ENCODE results near the gene RAVER1.
A peak's percentile ranks its signal among the peaks of the same experiment; 100 is the strongest.

Gene RAVER1

DNA sequence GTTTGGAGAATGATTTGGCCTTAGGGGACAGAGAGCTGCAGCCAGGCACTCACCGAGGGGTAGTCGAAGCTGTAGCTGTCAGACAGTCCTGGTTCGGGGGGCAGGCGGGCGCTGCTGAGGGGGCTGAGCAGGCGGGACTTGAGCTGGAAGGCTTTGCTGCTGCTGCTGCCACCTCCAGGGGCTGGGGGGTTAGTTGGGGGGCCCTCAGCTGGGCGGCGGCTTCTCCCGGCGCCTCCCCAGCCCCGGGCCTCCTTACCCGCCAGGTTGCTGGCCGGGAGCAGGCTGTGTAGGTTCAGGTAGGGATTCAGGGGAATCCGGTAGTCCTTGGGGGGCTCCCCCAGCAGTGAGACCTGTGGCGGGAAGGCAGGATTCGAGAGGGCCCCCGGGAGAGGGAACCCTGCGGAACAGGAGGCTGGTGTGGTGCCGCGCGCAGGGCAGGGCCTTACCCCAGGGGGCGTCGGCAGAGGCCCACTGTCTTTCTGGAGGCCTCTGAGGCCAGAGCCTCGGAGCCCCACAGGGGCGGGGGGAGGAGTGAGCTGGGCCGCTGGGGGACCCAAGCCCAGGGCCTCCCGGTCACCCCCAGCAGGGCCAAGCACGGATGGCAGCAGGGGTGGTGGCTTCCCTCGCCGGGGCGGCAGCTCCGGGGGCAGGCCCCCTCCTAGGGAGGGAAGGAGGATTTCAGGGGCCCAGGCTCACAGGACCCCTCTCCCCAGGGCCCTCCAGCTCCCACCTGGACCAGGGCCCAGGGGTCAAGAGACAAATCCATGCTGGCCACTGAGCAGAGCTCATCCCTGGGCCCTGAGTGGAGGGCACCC lies 12.5 kb downstream of the RAVER1 start:
- no peak for DNase-seq

DNA sequence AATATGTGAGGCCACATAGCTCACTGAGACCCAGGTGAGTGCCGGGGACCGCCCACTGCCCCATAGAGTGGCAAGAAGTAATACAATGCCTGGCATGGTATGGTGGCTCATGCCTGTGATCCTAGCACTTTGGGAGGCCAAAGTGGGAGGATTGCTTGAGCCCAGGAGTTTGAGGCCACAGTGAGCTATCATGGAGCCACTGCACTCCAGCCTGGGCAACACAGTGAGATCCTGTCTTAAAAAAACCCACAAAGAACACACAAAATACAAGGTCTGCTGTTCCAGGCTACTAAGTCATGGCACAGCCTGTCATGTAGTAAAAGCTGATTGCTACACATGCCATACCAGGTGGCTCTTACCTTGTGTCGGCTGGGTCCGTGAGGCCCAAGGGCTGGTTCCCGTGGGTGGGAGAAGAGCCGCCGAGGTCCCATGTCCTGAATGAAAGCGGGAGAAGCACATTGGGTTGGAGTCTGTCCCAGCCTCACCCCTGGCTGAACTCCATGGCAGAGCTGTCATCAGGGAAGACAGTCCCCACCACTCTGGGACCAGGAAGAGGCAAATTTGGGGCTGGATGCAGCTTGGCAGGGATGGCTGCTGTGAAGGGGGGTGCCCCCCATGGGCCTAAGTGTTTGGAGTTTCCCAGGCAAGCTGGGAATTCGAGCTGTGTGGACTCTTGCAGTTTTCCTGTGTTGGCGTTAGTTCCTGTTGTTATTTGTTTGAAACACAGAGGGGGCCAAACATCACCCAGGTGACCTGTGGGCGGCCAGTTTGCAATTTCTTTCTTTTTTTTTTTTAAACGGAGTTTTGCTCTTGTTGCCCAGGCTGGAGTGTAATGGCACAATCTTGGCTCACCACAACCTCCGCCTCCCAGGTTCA lies 14.3 kb downstream of the RAVER1 start:
- DNase-seq = no peak

GRCh38 chr19:10317857-10318462 lies 15.4 kb downstream of the RAVER1 start:
- DNase-seq = no peak

GRCh38 chr19:10317045-10317856 lies 16.1 kb downstream of the RAVER1 start:
- no peak for DNase-seq

DNA sequence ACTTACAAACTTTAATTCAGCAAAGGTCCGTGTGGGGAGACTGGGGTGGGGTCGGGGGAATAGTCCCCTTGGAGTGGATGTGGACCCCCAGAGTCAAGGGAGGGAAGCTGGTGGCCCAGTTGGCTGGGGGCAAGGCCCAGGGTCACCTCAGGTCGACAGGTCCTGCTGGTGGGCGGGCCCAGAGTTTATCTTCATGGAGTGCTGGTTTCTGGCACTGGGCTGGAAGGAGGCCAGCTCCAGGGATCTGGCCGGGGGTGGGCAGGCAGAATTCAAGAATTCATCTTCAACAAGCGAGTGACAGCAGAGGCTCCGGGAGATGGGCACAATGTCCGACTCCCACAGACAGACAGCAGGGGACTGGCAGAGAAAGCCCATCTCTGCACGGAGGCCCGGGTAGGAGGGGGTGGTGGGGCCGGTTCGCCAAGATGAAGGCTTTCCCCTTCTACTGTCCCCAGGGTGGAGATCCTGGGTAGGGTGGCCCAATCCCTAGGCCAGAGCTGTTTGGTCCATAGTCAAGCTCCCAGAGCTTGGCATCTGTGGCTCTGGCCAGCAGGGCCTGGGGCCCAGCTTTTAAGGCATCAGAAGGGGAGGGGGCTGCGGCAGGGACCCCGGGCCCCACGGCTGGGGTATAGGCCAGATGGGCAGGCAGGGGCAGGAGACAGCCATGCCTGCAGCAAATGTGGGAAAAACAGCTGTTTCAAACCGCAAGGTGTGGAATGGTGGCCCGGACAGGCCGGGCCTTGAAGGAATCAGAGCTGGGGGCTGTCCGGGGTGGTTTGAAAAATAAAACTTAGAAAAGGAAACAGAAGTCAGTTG lies 16.9 kb downstream of the RAVER1 start:
- peak; percentile 11 for DNase-seq

GRCh38 chr19:10315335-10316214 lies 17.8 kb downstream of the RAVER1 start, which contains the start of gene FDX2:
FDX2 (minus strand) TSS chr19:10316015; CDS start chr19:10315996, 19 bp downstream.
- peak; percentile 72 for DNase-seq

GRCh38 chr19:10309423-10309822 lies 23.9 kb downstream of the RAVER1 start, which contains the start of gene ZGLP1:
ZGLP1 (minus strand) TSS chr19:10309815.
- no peak for DNase-seq

GRCh38 chr19:10306327-10306726 lies 27.0 kb downstream of the RAVER1 start:
- no peak for DNase-seq

DNA sequence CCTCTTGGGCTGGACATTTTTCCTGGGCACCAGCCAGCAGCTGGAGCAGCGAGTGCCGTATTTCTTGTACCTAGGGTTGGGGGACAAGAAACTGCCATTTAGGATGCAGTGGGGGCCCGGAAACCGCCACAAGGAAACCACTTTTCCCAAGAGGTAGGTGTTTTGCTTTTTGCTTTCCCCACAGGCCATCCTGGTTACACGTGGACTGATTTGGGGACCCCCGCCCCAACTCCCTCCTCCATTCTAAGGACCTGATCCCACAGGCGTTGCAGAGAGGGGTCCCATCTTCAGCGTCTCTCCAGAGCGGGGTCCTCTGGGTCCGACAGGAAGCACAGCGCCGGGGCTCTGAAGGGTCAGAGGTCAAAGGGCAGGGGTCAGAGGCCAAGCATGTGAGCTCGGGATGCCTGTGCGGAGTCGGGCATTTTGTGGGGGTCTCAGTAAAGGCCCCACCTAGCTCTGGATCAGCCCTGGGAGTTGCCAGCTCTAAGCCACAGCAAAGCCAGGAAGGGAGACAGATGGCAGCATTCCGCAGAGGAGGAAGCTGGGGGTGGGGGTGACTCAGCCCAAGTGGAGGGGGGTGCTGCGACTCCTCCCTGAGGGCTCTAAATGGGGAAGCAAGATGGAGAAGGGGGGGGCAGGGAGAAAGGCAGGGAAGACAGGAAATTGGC lies 28.1 kb downstream of the RAVER1 start:
- DNase-seq = no peak

GRCh38 chr19:10299545-10300458 lies 33.5 kb downstream of the RAVER1 start:
- DNase-seq = no peak

- DNase-seq = peak; percentile 54
These were observed 37.3 kb downstream of the RAVER1 start for GRCh38 chr19:10295847-10296591.

GRCh38 chr19:10295305-10295846 lies 38.0 kb downstream of the RAVER1 start:
- peak; percentile 42 for DNase-seq

DNA sequence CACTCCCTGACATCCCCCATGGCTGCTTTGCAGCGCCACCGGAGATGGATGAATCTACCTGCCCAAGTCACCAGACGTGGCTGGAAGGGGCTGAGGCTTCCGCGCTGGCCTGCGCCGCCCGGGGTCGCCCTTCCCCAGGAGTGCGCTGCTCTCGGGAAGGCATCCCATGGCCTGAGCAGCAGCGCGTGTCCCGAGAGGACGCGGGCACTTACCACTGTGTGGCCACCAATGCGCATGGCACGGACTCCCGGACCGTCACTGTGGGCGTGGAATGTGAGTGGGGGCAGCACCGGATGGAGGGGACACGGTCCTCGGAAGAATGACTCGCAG lies 39.0 kb downstream of the RAVER1 start:
- peak; percentile 28 for DNase-seq

DNA sequence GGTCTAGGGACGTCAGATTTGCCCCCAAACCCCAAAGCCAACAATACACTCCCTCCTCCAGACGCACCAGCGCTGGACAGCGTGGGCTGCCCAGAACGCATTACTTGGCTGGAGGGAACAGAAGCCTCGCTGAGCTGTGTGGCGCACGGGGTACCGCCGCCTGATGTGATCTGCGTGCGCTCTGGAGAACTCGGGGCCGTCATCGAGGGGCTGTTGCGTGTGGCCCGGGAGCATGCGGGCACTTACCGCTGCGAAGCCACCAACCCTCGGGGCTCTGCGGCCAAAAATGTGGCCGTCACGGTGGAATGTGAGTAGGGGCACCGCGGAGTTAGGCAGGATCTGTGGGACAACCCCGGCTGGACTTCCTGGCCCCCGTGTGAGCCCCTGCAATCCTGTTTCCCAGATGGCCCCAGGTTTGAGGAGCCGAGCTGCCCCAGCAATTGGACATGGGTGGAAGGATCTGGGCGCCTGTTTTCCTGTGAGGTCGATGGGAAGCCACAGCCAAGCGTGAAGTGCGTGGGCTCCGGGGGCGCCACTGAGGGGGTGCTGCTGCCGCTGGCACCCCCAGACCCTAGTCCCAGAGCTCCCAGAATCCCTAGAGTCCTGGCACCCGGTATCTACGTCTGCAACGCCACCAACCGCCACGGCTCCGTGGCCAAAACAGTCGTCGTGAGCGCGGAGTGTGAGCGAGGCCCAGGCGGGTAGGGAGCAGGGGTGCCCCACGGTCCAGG lies 39.5 kb downstream of the RAVER1 start:
- peak; percentile 29 for DNase-seq

- peak; percentile 46 for DNase-seq
These were observed 40.3 kb downstream of the RAVER1 start for GRCh38 chr19:10292789-10293636.

All from right kidney (tissue), 1 donor.